HEK293 (cell line): ENCODE measurements around the gene HIGD1A.

Experiments used
- CTCF ChIA-PET: fragments of 350-600 bp; formaldehyde crosslinking; extraction: SDS; loops from one replicate; lab custom pipeline; 2021; ENCODE audit warnings: antibody characterized with exemption; lab: Yijun Ruan, JAX
- POLR2A ChIA-PET: fragments of 300-600 bp; formaldehyde crosslinking; extraction: SDS; loops from one replicate; lab custom pipeline; 2020; ENCODE audit warnings: antibody characterized with exemption, inconsistent platforms; lab: Yijun Ruan, JAX
- H3K27ac ChIP-seq: fragments of 200-500 bp; sonication (Bioruptor generic); 2 replicates; pipeline ENCODE4 v1.5.1; 2014; ENCODE audit warnings: low read depth, low read length, control low read depth, inconsistent platforms; ENCODE audit errors: extremely low read depth
- H3K36me3 ChIP-seq, 2 experiments: fragments of 200-500 bp in 1 of 2; sonication (Bioruptor generic) in 1 of 2; 1 replicate in 1 of 2; 2 replicates in 1 of 2; pipeline ENCODE4 v1.5.1; 2014 to 2017; ENCODE audit warnings: inconsistent platforms in 2 of 2, low read length in 2 of 2; ENCODE audit not compliant: control insufficient read depth in 2 of 2, insufficient read depth in 1 of 2
- H3K4me1 ChIP-seq: fragments of 200-500 bp; sonication (Bioruptor generic); 2 replicates; pipeline ENCODE4 v1.5.1; 2014; ENCODE audit warnings: mild to moderate bottlenecking, low read length, inconsistent platforms; ENCODE audit not compliant: control insufficient read depth, insufficient read depth
- H3K4me3 ChIP-seq: 2 replicates; pipeline ENCODE4 v1.5.1; 2011; ENCODE audit warnings: low read depth, mild to moderate bottlenecking, control low read depth, low read length, moderate library complexity
- H3K9me3 ChIP-seq: fragments of 200-500 bp; sonication (Bioruptor generic); 2 replicates; pipeline ENCODE4 v1.5.1; 2014; ENCODE audit warnings: low read depth, low read length, inconsistent platforms; ENCODE audit not compliant: control insufficient read depth, insufficient read depth
- HIC1 ChIP-seq: fragments of 450-650 bp; formaldehyde crosslinking; IDR thresholded peaks from 2 replicates; pipeline ENCODE4 v1.5.1; 2016; ENCODE audit warnings: missing biosample characterization, missing genetic modification characterization
- KLF10 ChIP-seq: fragments of 450-650 bp; IDR thresholded peaks from 2 replicates; pipeline ENCODE4 v1.5.1; 2018; ENCODE audit warnings: missing biosample characterization, mild to moderate bottlenecking, missing genetic modification characterization
- OSR2 ChIP-seq: fragments of 450-650 bp; formaldehyde crosslinking; IDR thresholded peaks from 2 replicates; pipeline ENCODE4 v1.5.1; 2016; ENCODE audit warnings: missing biosample characterization, missing genetic modification characterization
- OVOL3 ChIP-seq: fragments of 450-650 bp; formaldehyde crosslinking; IDR thresholded peaks from 2 replicates; pipeline ENCODE4 v1.5.1; 2016; ENCODE audit warnings: missing biosample characterization, missing genetic modification characterization
- PATZ1 ChIP-seq: fragments of 450-650 bp; formaldehyde crosslinking; IDR thresholded peaks from 2 replicates; pipeline ENCODE4 v1.5.1; 2016; ENCODE audit warnings: missing biosample characterization, missing genetic modification characterization
- SP3 ChIP-seq: fragments of 450-650 bp; formaldehyde crosslinking; IDR thresholded peaks from 2 replicates; pipeline ENCODE4 v1.5.1; 2016; ENCODE audit warnings: missing biosample characterization, missing genetic modification characterization
- SP7 ChIP-seq: fragments of 450-650 bp; formaldehyde crosslinking; IDR thresholded peaks from 2 replicates; pipeline ENCODE4 v1.5.1; 2016; ENCODE audit warnings: missing biosample characterization, missing genetic modification characterization
- ZBTB7A ChIP-seq: fragments of 450-650 bp; formaldehyde crosslinking; IDR thresholded peaks from 2 replicates; pipeline ENCODE4 v1.5.1; 2016; ENCODE audit warnings: low read depth, missing biosample characterization, missing genetic modification characterization
- ZFP3 ChIP-seq: fragments of 450-650 bp; formaldehyde crosslinking; IDR thresholded peaks from 2 replicates; pipeline ENCODE4 v1.5.1; 2016; ENCODE audit warnings: low read depth, missing biosample characterization, missing genetic modification characterization
- ZNF239 ChIP-seq: fragments of 450-650 bp; formaldehyde crosslinking; IDR thresholded peaks from 2 replicates; pipeline ENCODE4 v1.5.1; 2016; ENCODE audit warnings: missing biosample characterization, missing genetic modification characterization
- ZNF624 ChIP-seq: fragments of 450-650 bp; formaldehyde crosslinking; IDR thresholded peaks from 2 replicates; pipeline ENCODE4 v1.5.1; 2017; ENCODE audit warnings: missing biosample characterization, missing genetic modification characterization
- ZNF654 ChIP-seq: fragments of 450-650 bp; formaldehyde crosslinking; IDR thresholded peaks from 2 replicates; pipeline ENCODE4 v1.5.1; 2016; ENCODE audit warnings: low read depth, missing biosample characterization, missing genetic modification characterization
- ZNF701 ChIP-seq: fragments of 450-650 bp; formaldehyde crosslinking; IDR thresholded peaks from 2 replicates; pipeline ENCODE4 v1.5.1; 2016; ENCODE audit warnings: missing biosample characterization, missing genetic modification characterization
- ZNF704 ChIP-seq: fragments of 450-650 bp; formaldehyde crosslinking; IDR thresholded peaks from 2 replicates; pipeline ENCODE4 v1.5.1; 2016; ENCODE audit warnings: missing biosample characterization, missing genetic modification characterization
- ZNF76 ChIP-seq: fragments of 450-650 bp; formaldehyde crosslinking; IDR thresholded peaks from 2 replicates; pipeline ENCODE4; 2016; ENCODE audit warnings: low read depth, missing biosample characterization, missing genetic modification characterization, borderline replicate concordance
- ZNF777 ChIP-seq: fragments of 450-650 bp; formaldehyde crosslinking; IDR thresholded peaks from 2 replicates; pipeline ENCODE4 v1.5.1; 2017; ENCODE audit warnings: missing biosample characterization, missing genetic modification characterization, borderline replicate concordance
- ZSCAN5A ChIP-seq: fragments of 450-650 bp; formaldehyde crosslinking; IDR thresholded peaks from 2 replicates; pipeline ENCODE4 v1.5.1; 2016; ENCODE audit warnings: missing biosample characterization, missing genetic modification characterization
- TF ChIP-seq, protein P1 (sequence below): fragments of 450-650 bp; formaldehyde crosslinking; IDR thresholded peaks from 2 replicates; pipeline ENCODE4 v1.5.1; 2016; ENCODE audit warnings: missing biosample characterization, missing genetic modification characterization, borderline replicate concordance

The HIGD1A gene

DNA sequence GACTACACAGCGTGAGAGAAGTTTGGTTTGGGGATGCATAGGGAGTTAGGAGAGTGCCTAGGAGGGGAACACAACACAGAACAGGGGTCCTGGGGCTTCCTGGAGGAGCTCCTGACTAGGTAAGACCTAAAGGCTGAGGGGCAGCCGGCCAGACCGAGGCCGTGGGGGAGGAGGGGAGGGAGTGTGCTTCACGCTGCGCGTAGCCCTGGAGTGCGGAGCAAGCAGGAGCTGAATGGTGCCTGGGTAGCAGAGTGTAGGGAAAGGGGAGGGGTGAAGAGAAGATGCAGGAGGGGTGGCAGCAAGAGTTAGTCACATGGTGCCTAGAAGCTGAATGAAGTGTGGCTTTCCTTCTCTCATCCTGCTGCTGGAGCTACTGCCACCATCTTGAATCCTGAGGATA is 69.3 kb downstream of the HIGD1A start (continued):
- no peak for TF ChIP-seq OVOL3 (tag by site-specific recombination)
- no peak for TF ChIP-seq ZNF624 (tag by site-specific recombination)
- TF ChIP-seq ZFP3 (tag by site-specific recombination), result no peak
- TF ChIP-seq, protein P1, sequence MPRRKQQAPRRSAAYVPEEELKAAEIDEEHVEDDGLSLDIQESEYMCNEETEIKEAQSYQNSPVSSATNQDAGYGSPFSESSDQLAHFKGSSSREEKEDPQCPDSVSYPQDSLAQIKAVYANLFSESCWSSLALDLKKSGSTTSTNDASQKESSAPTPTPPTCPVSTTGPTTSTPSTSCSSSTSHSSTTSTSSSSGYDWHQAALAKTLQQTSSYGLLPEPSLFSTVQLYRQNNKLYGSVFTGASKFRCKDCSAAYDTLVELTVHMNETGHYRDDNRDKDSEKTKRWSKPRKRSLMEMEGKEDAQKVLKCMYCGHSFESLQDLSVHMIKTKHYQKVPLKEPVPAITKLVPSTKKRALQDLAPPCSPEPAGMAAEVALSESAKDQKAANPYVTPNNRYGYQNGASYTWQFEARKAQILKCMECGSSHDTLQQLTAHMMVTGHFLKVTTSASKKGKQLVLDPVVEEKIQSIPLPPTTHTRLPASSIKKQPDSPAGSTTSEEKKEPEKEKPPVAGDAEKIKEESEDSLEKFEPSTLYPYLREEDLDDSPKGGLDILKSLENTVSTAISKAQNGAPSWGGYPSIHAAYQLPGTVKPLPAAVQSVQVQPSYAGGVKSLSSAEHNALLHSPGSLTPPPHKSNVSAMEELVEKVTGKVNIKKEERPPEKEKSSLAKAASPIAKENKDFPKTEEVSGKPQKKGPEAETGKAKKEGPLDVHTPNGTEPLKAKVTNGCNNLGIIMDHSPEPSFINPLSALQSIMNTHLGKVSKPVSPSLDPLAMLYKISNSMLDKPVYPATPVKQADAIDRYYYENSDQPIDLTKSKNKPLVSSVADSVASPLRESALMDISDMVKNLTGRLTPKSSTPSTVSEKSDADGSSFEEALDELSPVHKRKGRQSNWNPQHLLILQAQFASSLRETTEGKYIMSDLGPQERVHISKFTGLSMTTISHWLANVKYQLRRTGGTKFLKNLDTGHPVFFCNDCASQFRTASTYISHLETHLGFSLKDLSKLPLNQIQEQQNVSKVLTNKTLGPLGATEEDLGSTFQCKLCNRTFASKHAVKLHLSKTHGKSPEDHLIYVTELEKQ, result no peak
- no peak for TF ChIP-seq SP7 (tag by site-specific recombination)
- no peak for TF ChIP-seq KLF10
- no peak for TF ChIP-seq OSR2 (tag by site-specific recombination)
- TF ChIP-seq, all 188 proteins: peak for 0

DNA sequence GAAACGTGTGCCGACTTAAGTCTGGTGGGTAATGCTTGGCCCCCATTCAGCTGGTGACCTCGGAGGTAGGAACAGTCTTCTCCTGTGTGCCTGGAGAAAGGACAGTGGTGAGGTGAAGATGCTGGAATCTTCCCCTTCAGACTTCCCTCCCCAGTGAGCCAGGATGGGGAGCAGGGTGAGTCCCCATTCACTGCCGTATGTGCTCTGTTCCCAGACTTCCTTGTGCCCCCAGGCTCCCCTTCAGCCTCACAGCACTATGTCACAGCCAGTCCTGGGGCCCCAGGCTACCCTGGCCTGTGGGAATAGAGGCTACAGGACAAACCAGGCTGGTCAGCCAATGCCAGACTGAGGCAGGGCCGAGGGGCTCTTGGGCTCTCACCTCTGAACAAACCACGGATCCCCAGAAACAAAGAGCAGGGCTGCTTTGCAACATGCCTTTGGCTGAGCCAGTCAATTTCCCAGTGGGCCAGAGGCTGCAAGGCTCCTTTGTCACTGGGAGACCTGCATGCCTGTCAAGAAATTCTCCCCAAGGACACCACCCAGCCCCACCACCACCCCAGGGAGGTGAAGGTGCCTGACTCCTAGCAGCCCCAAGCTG is 69.9 kb downstream of the HIGD1A start:
- TF ChIP-seq ZSCAN5A (tag by site-specific recombination) (no peak), ZNF76 (tag by site-specific recombination) (no peak), PATZ1 (tag by site-specific recombination) (no peak), ZNF701 (tag by site-specific recombination) (no peak), HIC1 (tag by site-specific recombination) (no peak), ZBTB7A (tag by site-specific recombination) (no peak), ZNF704 (tag by site-specific recombination) (no peak), ZNF777 (tag by site-specific recombination) (no peak), ZNF239 (tag by site-specific recombination) (no peak), ZNF654 (tag by site-specific recombination) (no peak), SP3 (tag by site-specific recombination) (no peak)
- TF ChIP-seq, protein P1, result no peak
- Histone ChIP-seq H3K27ac (no peak overlapping the region), H3K9me3 (no peaks in the 10 kb centered on the region), H3K4me1 (no peaks in the 10 kb centered on the region), H3K4me3 (no peak overlapping the region), H3K36me3 (no peaks in the 10 kb centered on the region)
- POLR2A ChIA-PET, result no interaction called here
- CTCF ChIA-PET, result interaction anchor here (1.0 to 1.1 kb wide), 2 partner anchors 11 to 105 kb away, joined by 3 to 4 read pairs; no protein-coding TSS in a partner anchor
